ENCODE results near the gene LTBP4. TPM values are rescaled to one million over a fixed set of nuclear protein-coding genes. Genes with fewer than 3 reads are reported as not detected.

LTBP4 gene
- total RNA-seq, 1 experiment from 2014 or later, result 64.4 TPM

- in situ Hi-C loops (cut with HindIII; ENCODE audit: low sequenced_read_pairs), result no loop called here
- no peak for DNase-seq (ENCODE audit: low spot score)
Measured at GRCh38 chr19:40674291-40674690, 73.1 kb downstream of the LTBP4 start.

GRCh38 chr19:40677156-40677555, 76.0 kb downstream of the LTBP4 start:
- in situ Hi-C loops (cut with HindIII; ENCODE audit: low sequenced_read_pairs), result no loop called here
- DNase-seq (ENCODE audit: low spot score), result no peak

Other genes with a start within 250 kb of the LTBP4 start
- gene HIPK4, start 211.2 kb upstream of the LTBP4 start, total RNA-seq (2014; rRNA removed; shearing (Covaris generic)), result not detected in 2 replicates
- gene PRX, start 188.0 kb upstream of the LTBP4 start, total RNA-seq (2014; rRNA removed; shearing (Covaris generic)), result 5.6 and 5.9 TPM in 2 replicates
- gene SERTAD1, start 175.4 kb upstream of the LTBP4 start, total RNA-seq (2014; rRNA removed; shearing (Covaris generic)), result 24.4 and 42.0 TPM in 2 replicates
- 62.7 and 63.8 TPM in 2 replicates for gene SERTAD3, start 157.0 kb upstream of the LTBP4 start, total RNA-seq (2014; rRNA removed; shearing (Covaris generic))
- 195 and 247 TPM in 2 replicates for gene BLVRB, start 135.6 kb upstream of the LTBP4 start, total RNA-seq (2014; rRNA removed; shearing (Covaris generic))
- gene SPTBN4, start 134.4 kb upstream of the LTBP4 start, total RNA-seq (2014; rRNA removed; shearing (Covaris generic)), result 3.8 and 4.5 TPM in 2 replicates
- 74.5 and 115 TPM in 2 replicates for gene SHKBP1, start 24.5 kb upstream of the LTBP4 start, total RNA-seq (2014; rRNA removed; shearing (Covaris generic))
- 18.5 and 25.1 TPM in 2 replicates for gene NUMBL, start 89.3 kb downstream of the LTBP4 start, total RNA-seq (2014; rRNA removed; shearing (Covaris generic))
- 58.6 and 59.5 TPM in 2 replicates for gene COQ8B, start 115.5 kb downstream of the LTBP4 start, total RNA-seq (2014; rRNA removed; shearing (Covaris generic))
- gene ITPKC, start 115.7 kb downstream of the LTBP4 start, total RNA-seq (2014; rRNA removed; shearing (Covaris generic)), result 14.3 and 24.4 TPM in 2 replicates
- gene ACTMAP, start 149.1 kb downstream of the LTBP4 start, total RNA-seq (2014; rRNA removed; shearing (Covaris generic)), result 3.3 and 6.8 TPM in 2 replicates
- 134 and 162 TPM in 2 replicates for gene SNRPA, start 149.8 kb downstream of the LTBP4 start, total RNA-seq (2014; rRNA removed; shearing (Covaris generic))
- 3.8 TPM in 1 of 2 replicates, not detected in the other for gene MIA, start 174.2 kb downstream of the LTBP4 start, total RNA-seq (2014; rRNA removed; shearing (Covaris generic))
- 8.2 and 20.8 TPM in 2 replicates for gene RAB4B, start 176.9 kb downstream of the LTBP4 start, total RNA-seq (2014; rRNA removed; shearing (Covaris generic))
- 113 and 117 TPM in 2 replicates for gene EGLN2, start 197.8 kb downstream of the LTBP4 start, total RNA-seq (2014; rRNA removed; shearing (Covaris generic))
- not detected in 2 replicates for gene CYP2A6, start 249.1 kb downstream of the LTBP4 start, total RNA-seq (2014; rRNA removed; shearing (Covaris generic))

All from G401 (cell line).